K562 (cell line): ENCODE results near the gene FAM187B. TPM values are rescaled to one million over a fixed set of nuclear protein-coding genes. Genes with fewer than 3 reads are reported as not detected.

Experiments
- ADNP ChIP-seq: fragments of 200-800 bp; sonication (Bioruptor generic); IDR thresholded peaks from 2 replicates; pipeline ENCODE4 v1.6.1; 2016; ENCODE audit warnings: missing genetic modification characterization, missing compliant biosample characterization
- BACH1 ChIP-seq: fragments of 200-800 bp; sonication (Bioruptor generic); IDR thresholded peaks from 2 replicates; pipeline ENCODE4 v1.6.1; 2016; ENCODE audit warnings: missing genetic modification characterization, missing compliant biosample characterization
- C11orf30 ChIP-seq: fragments of 450-650 bp; IDR thresholded peaks from 2 replicates; pipeline ENCODE4 v1.6.1; 2016; ENCODE audit warnings: low read depth, mild to moderate bottlenecking
- CBFB ChIP-seq: sonication (generic); formaldehyde crosslinking; IDR thresholded peaks from 2 replicates; pipeline ENCODE4 v1.4.0; 2020; ENCODE audit warnings: mild to moderate bottlenecking, missing genetic modification reagents
- DACH1 ChIP-seq: fragments of 450-650 bp; IDR thresholded peaks from 2 replicates; pipeline ENCODE4 v1.6.1; 2018; ENCODE audit not compliant: partially characterized antibody
- EP400 ChIP-seq: fragments of 450-650 bp; IDR thresholded peaks from 2 replicates; pipeline ENCODE4 v1.6.1; 2017; ENCODE audit warnings: antibody characterized with exemption, mild to moderate bottlenecking, moderate library complexity
- FIP1L1 ChIP-seq: fragments of 200-400 bp; formaldehyde crosslinking; IDR thresholded peaks from 2 replicates; pipeline ENCODE4 v1.6.1; 2018; ENCODE audit warnings: mild to moderate bottlenecking, low read depth, low read length; ENCODE audit not compliant: poor library complexity, severe bottlenecking
- FOXJ3 ChIP-seq: sonication (generic); formaldehyde crosslinking; IDR thresholded peaks from 2 replicates; pipeline ENCODE4 v1.4.0; 2020; ENCODE audit warnings: mild to moderate bottlenecking, missing genetic modification reagents
- HDAC2 ChIP-seq: fragments of 450-650 bp; IDR thresholded peaks from 2 replicates; pipeline ENCODE4 v1.6.1; 2016; ENCODE audit warnings: mild to moderate bottlenecking
- HMGN3 ChIP-seq: IDR thresholded peaks from 2 replicates; pipeline ENCODE4 v1.6.1; 2011; ENCODE audit warnings: borderline replicate concordance, low read depth, mild to moderate bottlenecking, mixed read lengths, low read length; ENCODE audit not compliant: insufficient read length; ENCODE audit errors: extremely low read depth
- HOXB6 ChIP-seq: fragments of 250-450 bp; sonication (Bioruptor Pico); IDR thresholded peaks from 2 replicates; pipeline ENCODE4 v1.5.1; 2022; ENCODE audit warnings: mild to moderate bottlenecking, borderline replicate concordance
- JUNB ChIP-seq: fragments of 450-650 bp; formaldehyde crosslinking; conservative IDR thresholded peaks from 2 replicates; pipeline ENCODE4 v1.4.0; 2020; ENCODE audit warnings: mild to moderate bottlenecking
- MAFK ChIP-seq: IDR thresholded peaks from 2 replicates; pipeline ENCODE4 v1.6.1; 2011; ENCODE audit warnings: low read length, improper control_type of control experiment
- MAX ChIP-seq: sonication (generic); formaldehyde crosslinking; IDR thresholded peaks from 2 replicates; pipeline ENCODE4 v1.9.0; 2022; ENCODE audit warnings: mild to moderate bottlenecking, missing genetic modification reagents
- MEIS2 ChIP-seq: fragments of 450-650 bp; IDR thresholded peaks from 2 replicates; pipeline ENCODE4 v1.6.1; 2014; ENCODE audit warnings: mild to moderate bottlenecking; ENCODE audit not compliant: partially characterized antibody
- NFE2 ChIP-seq: IDR thresholded peaks from 2 replicates; pipeline ENCODE4 v1.6.1; 2014; ENCODE audit warnings: antibody characterized with exemption, low read depth
- NFRKB ChIP-seq: fragments of 450-650 bp; IDR thresholded peaks from 2 replicates; pipeline ENCODE4 v1.6.1; 2016; ENCODE audit warnings: low read depth
- PHF20 ChIP-seq: fragments of 450-650 bp; IDR thresholded peaks from 2 replicates; pipeline ENCODE4 v1.6.1; 2018; ENCODE audit not compliant: partially characterized antibody
- POLR2A ChIP-seq: fragments of 450-650 bp; conservative IDR thresholded peaks from 2 replicates; pipeline ENCODE4 v1.6.1; 2016
- RBM14 ChIP-seq: fragments of 200-400 bp; formaldehyde crosslinking; IDR thresholded peaks from 2 replicates; pipeline ENCODE4 v1.6.1; 2018; ENCODE audit warnings: low read depth, mild to moderate bottlenecking, low read length, moderate library complexity, borderline replicate concordance; ENCODE audit not compliant: insufficient read depth
- RFX7 ChIP-seq: fragments of 250-450 bp; sonication (Bioruptor Pico); IDR thresholded peaks from 2 replicates; pipeline ENCODE4 v1.5.1; 2021; ENCODE audit warnings: mild to moderate bottlenecking
- SIN3A ChIP-seq, 2 experiments: fragments of 150-350 bp in 1 of 2; IDR thresholded peaks; 2 replicates each; pipeline ENCODE4 v1.6.1; 2011 to 2016; ENCODE audit warnings: borderline replicate concordance in 2 of 2, low read depth in 2 of 2, low read length in 2 of 2, mild to moderate bottlenecking in 2 of 2, moderate library complexity in 2 of 2; ENCODE audit not compliant: control insufficient read depth in 1 of 2
- SMARCA4 ChIP-seq: fragments of 450-650 bp; IDR thresholded peaks from 2 replicates; pipeline ENCODE4 v1.6.1; 2016
- SREBF1 ChIP-seq: fragments of 150-350 bp; IDR thresholded peaks from 2 replicates; pipeline ENCODE4 v1.6.1; 2014; ENCODE audit warnings: antibody characterized with exemption, low read depth, low read length, borderline replicate concordance
- STAG1 ChIP-seq: sonication (generic); formaldehyde crosslinking; IDR thresholded peaks from 2 replicates; pipeline ENCODE4 v1.5.0; 2020; ENCODE audit warnings: missing genetic modification reagents, borderline replicate concordance
- TCF15 ChIP-seq: fragments of 250-450 bp; sonication (Bioruptor Pico); IDR thresholded peaks from 2 replicates; pipeline ENCODE4 v1.8.0; 2022; ENCODE audit warnings: moderate library complexity, mild to moderate bottlenecking, inconsistent platforms
- ZC3H8 ChIP-seq: fragments of 450-650 bp; IDR thresholded peaks from 2 replicates; pipeline ENCODE4 v1.6.1; 2017
- ZNF143 ChIP-seq: sonication (generic); formaldehyde crosslinking; IDR thresholded peaks from 2 replicates; pipeline ENCODE4 v1.9.0; 2022; ENCODE audit warnings: mild to moderate bottlenecking, missing genetic modification reagents
- ZNF175 ChIP-seq: fragments of 200-800 bp; sonication (Bioruptor generic); IDR thresholded peaks from 2 replicates; pipeline ENCODE4 v1.6.1; 2016; ENCODE audit warnings: low read depth, mild to moderate bottlenecking, missing genetic modification characterization, missing compliant biosample characterization
- ZNF239 ChIP-seq: fragments of 250-450 bp; sonication (Bioruptor Pico); IDR thresholded peaks from 2 replicates; pipeline ENCODE4 v1.4.0; 2020; ENCODE audit warnings: mild to moderate bottlenecking
- ZNF316 ChIP-seq: fragments of 450-650 bp; IDR thresholded peaks from 2 replicates; pipeline ENCODE4 v1.6.1; 2016
- ZNF79 ChIP-seq: fragments of 250-450 bp; sonication (Bioruptor Pico); IDR thresholded peaks from 2 replicates; pipeline ENCODE4 v1.4.0; 2020; ENCODE audit warnings: low read depth, mild to moderate bottlenecking, moderate library complexity
- ZZZ3 ChIP-seq: fragments of 450-650 bp; IDR thresholded peaks from 2 replicates; pipeline ENCODE4 v1.6.1; 2016; ENCODE audit warnings: antibody characterized with exemption, mild to moderate bottlenecking, moderate library complexity
- polyA plus RNA-seq, 8 experiments: library from polyadenylated mRNA; depleted of rRNA in 4 of 8; stranded (reverse) in 5 of 8; unstranded in 3 of 8; fragments of >200 nt; fragmentation: Nextera tagmentation in 2 of 8; fragmentation: Illumina TruSeq in 1 of 8; extraction: Ambion mirVana in 2 of 8; extraction: Trizol in 1 of 8; gene quantifications; 2 replicates each; pipeline versions ENCODE4 v1.2.1 to v1.2.3, GENCODE V29; 2011 to 2014; ENCODE audit warnings: inconsistent platforms in 1 of 8, missing spikeins in 1 of 8
- total RNA-seq, 7 experiments: library from RNA; depleted of rRNA in 6 of 7; stranded (reverse); fragments of >200 nt in 6 of 7; fragmentation: Illumina TruSeq in 2 of 7; extraction: Trizol in 2 of 7; gene quantifications; 2 replicates each; pipeline versions ENCODE4 v1.2.1 to v1.2.3, GENCODE V29; 2011 to 2021; ENCODE audit warnings: low replicate concordance in 1 of 7
- TF ChIP-seq, protein P1 (sequence below): fragments of 250-450 bp; sonication (Bioruptor Pico); IDR thresholded peaks from 2 replicates; pipeline ENCODE4 v1.8.0; 2021; ENCODE audit warnings: borderline replicate concordance, mild to moderate bottlenecking, moderate library complexity; ENCODE audit not compliant: poor library complexity, severe bottlenecking

Gene FAM187B
- total and polyA plus RNA-seq, 9 of the 15 experiments (the other 6 are each of a cell fraction or from before 2014, with no cell fraction given), result 0.04 to 0.09 TPM; not detected in 7

GRCh38 chr19:35181387-35181786, 47.2 kb downstream of the FAM187B start (continued):
- TF ChIP-seq MAFK (peak; percentile 82), NFRKB (no peak), FIP1L1 (no peak), RBM14 (no peak), CBFB (no peak), PHF20 (no peak), ZC3H8 (no peak), DACH1 (no peak), EP400 (no peak), ZNF143 (CRISPR knock-in tag) (no peak), C11orf30 (peak; percentile 95), STAG1 (no peak), NFE2 (peak; percentile 78), HOXB6 (CRISPR knock-in tag) (no peak), MEIS2 (peak; percentile 36), HDAC2 (no peak), HMGN3 (no peak), RFX7 (CRISPR knock-in tag) (no peak), SIN3A (IDR thresholded peaks at IDR 0.05; ENCODE audit: borderline replicate concordance in 2 of 2, control insufficient read depth in 1 of 2, low read depth in 2 of 2, low read length in 2 of 2) (no peak), ADNP (tag) (no peak), TCF15 (no peak), ZNF175 (CRISPR knock-in tag) (no peak), MAX (CRISPR knock-in tag) (no peak), ZZZ3 (no peak), BACH1 (peak; percentile 29; the same call in 1 of the 2 replicates), FOXJ3 (CRISPR knock-in tag) (no peak), JUNB (no peak), POLR2A (no peak), ZNF239 (CRISPR knock-in tag) (no peak), SMARCA4 (0 out of 2 replicates have a peak, but pooled peaks have one; percentile 21), ZNF316 (peak; percentile 97), ZNF79 (CRISPR knock-in tag) (no peak), SREBF1 (no peak)
- TF ChIP-seq, protein P1, sequence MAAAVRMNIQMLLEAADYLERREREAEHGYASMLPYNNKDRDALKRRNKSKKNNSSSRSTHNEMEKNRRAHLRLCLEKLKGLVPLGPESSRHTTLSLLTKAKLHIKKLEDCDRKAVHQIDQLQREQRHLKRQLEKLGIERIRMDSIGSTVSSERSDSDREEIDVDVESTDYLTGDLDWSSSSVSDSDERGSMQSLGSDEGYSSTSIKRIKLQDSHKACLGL (CRISPR knock-in tag), result no peak
